NCI-H2029 treated with DMSO at 0.1 percent for 48 hours (cell line): Measurements from ENCODE around the gene ACSF3.

Experiments used
- DNase-seq: peaks from one replicate; lab custom pipeline; 2025; lab: John Stamatoyannopoulos, UW

Gene ACSF3

DNA sequence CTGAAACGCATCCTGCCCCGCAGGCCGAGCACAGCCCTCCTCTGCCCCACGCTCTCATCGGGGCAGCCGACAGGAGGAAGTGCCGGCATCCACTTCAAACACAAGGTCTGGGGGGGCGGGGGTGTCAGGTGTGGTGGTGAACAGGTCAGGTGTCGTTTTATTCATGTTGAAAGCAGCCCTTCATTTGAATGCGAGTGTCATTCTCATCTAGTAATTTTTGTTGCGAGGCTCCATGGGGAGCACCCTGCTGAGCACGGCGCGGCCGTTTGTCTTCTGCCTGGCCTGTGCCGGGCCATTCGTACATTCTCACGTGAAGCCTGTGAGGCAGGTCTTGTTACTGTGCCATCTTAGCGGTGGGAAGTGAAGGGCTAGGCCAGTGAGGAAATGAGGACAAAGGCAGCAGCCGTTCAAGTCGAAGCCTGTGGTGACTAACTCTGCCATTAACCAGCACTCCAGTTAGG lies 1.9 kb downstream of the ACSF3 start:
- no peak for DNase-seq

DNA sequence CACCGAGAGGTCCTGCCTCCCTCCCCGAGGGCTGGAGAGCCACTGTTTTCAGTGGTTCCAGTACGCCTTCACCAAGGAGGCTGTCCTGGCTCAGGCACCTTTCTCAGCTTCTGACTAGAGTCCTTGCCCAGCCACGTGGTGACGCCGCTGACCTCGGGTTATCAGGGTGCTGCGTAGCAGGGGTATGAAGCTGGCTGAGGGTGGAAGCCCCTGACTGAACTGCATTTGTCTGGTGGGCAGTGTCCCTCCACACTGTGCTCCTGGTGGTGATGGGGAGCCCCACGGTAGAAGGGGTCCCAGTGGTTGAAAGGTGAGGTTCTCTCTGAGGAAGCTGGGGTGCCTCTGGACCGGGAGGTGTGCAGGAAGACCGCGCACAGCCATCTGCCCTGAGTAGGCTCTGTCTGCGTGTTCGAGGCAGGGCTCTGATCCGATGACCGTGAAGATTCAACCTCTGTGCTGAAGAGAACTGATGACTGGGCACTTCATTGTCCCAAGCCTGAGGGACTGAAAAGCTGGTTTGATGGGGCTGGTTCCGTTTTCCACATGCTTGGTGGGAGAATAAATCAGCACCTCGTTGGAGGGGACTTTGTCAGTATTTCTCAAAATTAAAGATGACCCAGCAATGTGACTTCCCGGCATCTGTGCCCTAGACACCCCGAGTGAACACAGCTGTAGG lies 2.5 kb downstream of the ACSF3 start:
- DNase-seq, result no peak

GRCh38 chr16:89096768-89097391 lies 3.2 kb downstream of the ACSF3 start:
- DNase-seq, result no peak

- no peak for DNase-seq
Measured at GRCh38 chr16:89097392-89097772, 3.7 kb downstream of the ACSF3 start.

DNA sequence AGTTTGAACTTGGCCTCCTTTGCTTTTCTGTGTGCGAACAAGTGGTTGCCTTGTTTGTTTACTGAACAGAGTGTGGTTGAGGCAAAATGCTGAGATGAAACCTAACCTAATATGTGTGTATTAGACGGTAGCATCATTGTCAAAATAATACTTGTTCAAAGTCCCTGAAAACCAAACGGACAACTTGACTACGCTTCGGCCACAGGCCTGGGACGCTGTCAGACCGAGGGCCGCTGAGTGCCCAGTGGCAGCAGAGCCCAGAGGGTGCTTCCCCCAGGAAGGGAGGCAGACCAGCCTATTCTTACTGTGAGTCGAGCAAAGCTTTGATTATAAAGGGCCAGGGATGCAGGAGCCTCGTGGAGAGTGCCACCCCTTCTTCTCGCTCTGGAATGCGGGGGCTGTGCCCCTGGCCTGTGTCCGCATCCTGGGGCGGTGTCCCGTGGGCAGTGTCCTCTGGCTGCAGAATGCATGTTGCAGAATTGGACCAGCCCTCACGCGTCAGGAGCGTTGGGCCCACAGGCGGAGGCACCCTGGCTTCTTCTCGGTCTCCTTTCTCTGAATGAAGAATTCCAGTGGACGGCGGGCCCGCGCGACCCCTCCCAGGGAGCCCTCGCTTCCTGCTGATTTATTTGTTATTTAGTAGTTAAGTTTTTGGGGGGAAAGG lies 5.2 kb downstream of the ACSF3 start:
- DNase-seq, result no peak

GRCh38 chr16:89099905-89100304 lies 6.3 kb downstream of the ACSF3 start:
- DNase-seq, result no peak

DNA sequence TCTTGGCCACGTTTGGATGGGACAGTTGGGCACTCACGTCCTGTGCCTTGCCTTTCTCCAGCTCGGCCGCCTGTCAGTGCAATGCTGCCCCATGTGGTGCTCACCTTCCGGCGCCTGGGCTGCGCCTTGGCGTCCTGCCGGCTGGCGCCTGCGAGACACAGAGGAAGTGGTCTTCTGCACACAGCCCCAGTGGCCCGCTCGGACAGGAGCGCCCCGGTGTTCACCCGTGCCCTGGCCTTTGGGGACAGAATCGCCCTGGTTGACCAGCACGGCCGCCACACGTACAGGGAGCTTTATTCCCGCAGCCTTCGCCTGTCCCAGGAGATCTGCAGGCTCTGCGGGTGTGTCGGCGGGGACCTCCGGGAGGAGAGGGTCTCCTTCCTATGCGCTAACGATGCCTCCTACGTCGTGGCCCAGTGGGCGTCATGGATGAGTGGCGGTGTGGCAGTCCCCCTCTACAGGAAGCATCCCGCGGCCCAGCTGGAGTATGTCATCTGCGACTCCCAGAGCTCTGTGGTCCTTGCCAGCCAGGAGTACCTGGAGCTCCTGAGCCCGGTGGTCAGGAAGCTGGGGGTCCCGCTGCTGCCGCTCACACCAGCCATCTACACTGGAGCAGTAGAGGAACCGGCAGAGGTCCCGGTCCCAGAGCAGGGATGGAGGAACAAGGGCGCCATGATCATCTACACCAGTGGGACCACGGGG lies 7.1 kb downstream of the ACSF3 start:
- no peak for DNase-seq

DNA sequence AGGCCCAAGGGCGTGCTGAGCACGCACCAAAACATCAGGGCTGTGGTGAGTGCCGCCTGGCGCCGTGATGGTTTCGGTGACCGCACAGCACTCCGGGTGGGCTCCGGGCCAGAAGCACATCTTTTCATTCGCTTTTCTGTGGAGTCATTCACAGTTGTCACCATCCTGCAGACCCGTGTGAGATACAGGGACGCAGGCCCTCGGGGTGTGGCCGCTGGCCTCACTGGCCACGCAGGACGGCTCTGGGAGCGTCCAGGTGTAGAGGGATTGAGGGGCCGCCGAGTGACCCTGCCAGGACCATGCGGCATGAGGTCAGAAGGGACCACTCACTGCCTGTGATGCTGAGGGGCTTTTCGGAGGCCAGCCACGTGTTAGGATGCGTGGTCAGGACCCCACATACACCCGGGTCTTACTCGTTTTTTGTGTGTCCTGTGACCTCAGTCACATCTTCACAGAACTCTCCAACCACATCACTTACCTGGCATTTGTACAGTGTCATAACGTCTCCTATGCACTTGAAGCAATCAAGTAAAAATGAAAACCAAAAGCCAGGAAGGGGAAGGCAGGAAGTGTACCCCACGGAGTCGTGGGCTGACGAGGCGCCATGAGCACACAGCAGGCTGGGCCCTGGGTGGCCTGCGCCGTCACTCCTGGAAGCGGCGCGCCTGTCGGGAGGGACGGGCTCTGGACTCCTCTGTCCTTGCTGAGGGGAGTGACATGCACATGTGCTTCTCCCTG lies 7.8 kb downstream of the ACSF3 start:
- no peak for DNase-seq

DNA sequence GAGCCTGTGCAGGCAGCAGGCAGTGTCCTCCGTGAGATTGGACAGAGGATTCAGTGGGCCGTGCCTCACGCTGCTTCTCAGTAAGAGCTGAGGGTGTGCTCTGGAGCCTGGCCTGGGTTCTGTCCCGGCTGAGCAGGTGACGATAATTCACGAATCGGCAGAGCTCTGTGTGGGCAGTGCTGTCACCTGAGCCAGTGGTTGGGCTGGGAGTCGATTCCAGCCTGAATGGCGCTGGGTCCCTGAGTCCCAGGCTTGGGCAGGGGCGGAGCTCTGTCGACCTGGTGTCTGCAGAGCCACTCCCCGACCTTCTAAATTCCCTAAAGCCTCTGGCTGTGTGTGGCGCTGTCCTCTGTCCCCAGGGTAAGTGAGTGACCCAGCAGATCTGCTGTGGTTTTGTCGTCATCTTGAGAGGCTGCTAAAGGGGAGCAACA lies 8.4 kb downstream of the ACSF3 start:
- no peak for DNase-seq

DNA sequence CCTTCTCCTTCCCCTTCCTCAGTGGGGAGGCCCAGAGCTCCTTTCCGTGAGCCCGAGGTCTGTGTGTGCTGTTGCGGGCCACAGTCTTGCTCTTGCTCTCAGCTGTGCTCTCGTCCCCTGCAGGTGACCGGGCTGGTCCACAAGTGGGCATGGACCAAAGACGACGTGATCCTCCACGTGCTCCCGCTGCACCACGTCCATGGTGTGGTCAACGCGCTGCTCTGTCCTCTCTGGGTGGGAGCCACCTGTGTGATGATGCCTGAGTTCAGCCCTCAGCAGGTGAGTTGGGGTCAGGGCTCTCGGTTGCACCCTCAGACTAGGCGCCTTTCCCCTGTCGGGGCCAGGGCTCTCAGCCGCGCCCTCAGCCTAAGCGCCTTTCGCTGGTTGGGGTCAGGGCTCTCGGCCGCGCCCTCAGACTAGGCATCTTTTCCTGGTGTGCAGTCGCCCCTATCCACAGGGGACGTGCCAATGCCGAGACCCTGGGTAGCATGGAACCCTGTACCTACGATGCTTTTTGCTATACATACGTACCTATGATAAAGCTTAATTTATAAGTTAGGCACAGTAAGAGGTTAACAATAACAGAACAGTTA lies 8.9 kb downstream of the ACSF3 start:
- no peak for DNase-seq

GRCh38 chr16:89103156-89103555 lies 9.5 kb downstream of the ACSF3 start:
- DNase-seq, result no peak

- DNase-seq, result no peak
Measured at GRCh38 chr16:89103781-89104180, 10.1 kb downstream of the ACSF3 start.

DNA sequence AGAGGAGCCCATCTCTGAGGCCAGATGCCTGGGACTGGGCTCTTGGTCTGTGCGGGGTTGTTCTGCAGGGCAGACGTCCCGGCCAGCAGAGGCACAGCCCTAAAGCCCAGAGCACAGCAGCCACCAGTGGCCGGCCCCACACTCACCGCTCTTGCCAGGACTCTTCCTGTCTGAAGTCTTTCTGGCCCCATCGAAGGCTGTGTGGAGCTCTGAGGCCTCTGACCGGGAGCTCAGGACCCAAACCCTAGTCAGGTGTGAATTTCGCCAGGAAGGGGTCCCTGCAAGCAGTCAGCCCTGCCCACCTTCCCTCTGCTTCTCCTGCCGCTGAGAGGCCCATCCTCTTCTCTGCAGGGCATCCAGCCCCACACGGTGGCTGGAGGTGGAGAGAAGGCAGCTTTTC lies 10.7 kb downstream of the ACSF3 start:
- DNase-seq, result no peak

GRCh38 chr16:89104930-89105571 lies 11.4 kb downstream of the ACSF3 start:
- no peak for DNase-seq

- DNase-seq, result no peak
Measured at GRCh38 chr16:89105599-89106151, 12.0 kb downstream of the ACSF3 start.

- no peak for DNase-seq
Measured at GRCh38 chr16:89106533-89107202, 13.0 kb downstream of the ACSF3 start.

DNA sequence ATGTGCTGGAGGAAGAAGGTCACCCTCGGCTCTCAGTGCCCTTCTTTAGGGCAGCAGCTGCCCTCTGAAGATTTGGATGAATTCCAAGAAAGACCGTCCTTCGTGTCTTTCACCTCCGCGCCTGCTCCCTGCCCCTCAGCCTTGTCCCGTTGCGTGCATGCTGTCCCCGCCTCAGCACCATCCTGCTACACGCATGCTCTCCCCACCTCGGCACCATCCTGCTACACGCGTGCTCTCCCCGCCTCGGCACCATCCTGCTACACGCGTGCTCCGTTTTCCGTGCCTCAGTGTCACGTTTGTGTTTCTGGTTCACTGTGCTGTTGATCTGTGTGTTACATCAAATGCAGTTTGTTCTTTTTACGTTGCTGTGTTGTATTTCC lies 13.5 kb downstream of the ACSF3 start:
- DNase-seq, result no peak

DNA sequence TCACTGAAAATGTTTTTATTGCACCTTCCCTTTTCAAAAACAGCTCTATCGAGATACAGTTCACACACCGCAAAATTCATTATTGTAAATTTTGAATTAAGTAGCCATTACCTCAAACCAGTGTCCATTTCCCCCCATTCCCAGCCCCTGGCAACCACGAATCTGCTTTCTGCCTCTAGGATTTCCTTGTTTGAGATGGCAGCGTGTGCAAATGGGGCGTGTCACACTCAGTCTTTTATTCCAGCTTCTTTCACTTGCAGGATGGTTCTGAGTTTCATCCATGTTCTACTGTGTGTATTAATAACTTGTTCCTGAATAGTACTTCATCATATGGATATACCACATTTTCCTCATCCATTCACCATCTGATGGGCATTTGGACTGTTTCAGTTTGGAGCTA lies 14.8 kb downstream of the ACSF3 start:
- no peak for DNase-seq

GRCh38 chr16:89110641-89111040 lies 17.0 kb downstream of the ACSF3 start:
- no peak for DNase-seq

- DNase-seq, result no peak
Measured at GRCh38 chr16:89111263-89111662, 17.6 kb downstream of the ACSF3 start.
